Mammary epithelial cell (primary cell): Measurements from ENCODE around the gene USP47.

Experiments
- CTCF ChIP-seq, 2 donors: IDR thresholded peaks in 1 of 2; conservative IDR thresholded peaks in 1 of 2; 2 replicates each; pipeline ENCODE4 v1.5.1; 2011 to 2012; ENCODE audit warnings: inconsistent platforms in 2 of 2, low read length in 2 of 2, mild to moderate bottlenecking in 2 of 2, control low read depth in 1 of 2, low read depth in 1 of 2; ENCODE audit not compliant: insufficient read depth in 1 of 2; ENCODE audit errors: extremely low read depth in 1 of 2
- EZH2 ChIP-seq: IDR thresholded peaks from 2 replicates; pipeline ENCODE4 v1.6.1; 2012; ENCODE audit warnings: low read length, inconsistent platforms, borderline replicate concordance

- no peak for TF ChIP-seq CTCF (conservative IDR thresholded peaks at IDR 0.05 in 1 of 2, IDR thresholded peaks at IDR 0.05 in 1 of 2; ENCODE audit: extremely low read depth in 1 of 2, insufficient read depth in 1 of 2, low read depth in 1 of 2, low read length in 2 of 2)
- TF ChIP-seq EZH2, result no peak
Measured at GRCh38 chr11:11969380-11970215, 127.8 kb downstream of the USP47 start.
